ENCODE data around the gene ISYNA1. TPM values are rescaled to one million over a fixed set of nuclear protein-coding genes. Genes with fewer than 3 reads are reported as not detected.

Gene ISYNA1
- total RNA-seq, 1 donor from 2014 or later: 10.2 TPM

DNA sequence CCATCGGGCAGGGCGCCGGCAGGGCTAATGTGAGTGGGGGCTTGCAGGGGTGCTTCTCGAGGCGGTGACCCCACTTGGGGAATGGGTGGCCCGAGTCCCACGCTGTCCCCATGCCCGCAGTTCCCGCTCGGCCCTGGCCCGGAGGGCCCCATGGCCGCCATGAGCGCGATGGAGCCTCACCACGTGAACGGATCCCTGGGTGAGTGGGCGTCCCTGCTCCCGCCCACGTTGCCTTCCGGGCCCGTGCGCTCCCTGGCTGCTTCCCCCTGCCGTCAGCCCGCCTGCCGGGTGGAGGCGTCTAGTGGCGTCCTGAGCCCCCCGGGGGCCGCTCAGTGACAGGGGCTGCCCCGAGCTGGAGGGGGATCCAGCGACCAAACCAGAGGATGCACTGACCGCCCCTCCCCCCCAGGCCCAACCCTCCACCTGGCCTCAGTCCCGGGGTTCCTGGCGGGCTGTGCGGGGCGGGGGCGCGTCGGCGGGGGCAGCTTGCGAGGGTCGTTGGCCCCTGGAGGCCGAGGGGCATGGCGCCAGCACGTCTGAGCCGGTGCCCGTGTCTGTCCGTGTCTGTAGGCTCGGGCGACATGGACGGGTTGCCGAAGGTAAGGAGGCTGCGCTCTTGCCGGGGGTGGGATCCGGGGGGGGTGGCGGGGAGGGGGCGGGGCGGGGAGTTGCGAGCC lies 4.8 kb downstream of the ISYNA1 start:
- ATAC-seq: no peak

GRCh38 chr19:18432275-18433014 lies 5.5 kb downstream of the ISYNA1 start:
- ATAC-seq: no peak
- DNase-seq (ENCODE audit: low spot score): no peak

More for the DNA sequence above, 4.8 kb downstream of the ISYNA1 start:
- DNase-seq (ENCODE audit: low spot score): no peak

DNA sequence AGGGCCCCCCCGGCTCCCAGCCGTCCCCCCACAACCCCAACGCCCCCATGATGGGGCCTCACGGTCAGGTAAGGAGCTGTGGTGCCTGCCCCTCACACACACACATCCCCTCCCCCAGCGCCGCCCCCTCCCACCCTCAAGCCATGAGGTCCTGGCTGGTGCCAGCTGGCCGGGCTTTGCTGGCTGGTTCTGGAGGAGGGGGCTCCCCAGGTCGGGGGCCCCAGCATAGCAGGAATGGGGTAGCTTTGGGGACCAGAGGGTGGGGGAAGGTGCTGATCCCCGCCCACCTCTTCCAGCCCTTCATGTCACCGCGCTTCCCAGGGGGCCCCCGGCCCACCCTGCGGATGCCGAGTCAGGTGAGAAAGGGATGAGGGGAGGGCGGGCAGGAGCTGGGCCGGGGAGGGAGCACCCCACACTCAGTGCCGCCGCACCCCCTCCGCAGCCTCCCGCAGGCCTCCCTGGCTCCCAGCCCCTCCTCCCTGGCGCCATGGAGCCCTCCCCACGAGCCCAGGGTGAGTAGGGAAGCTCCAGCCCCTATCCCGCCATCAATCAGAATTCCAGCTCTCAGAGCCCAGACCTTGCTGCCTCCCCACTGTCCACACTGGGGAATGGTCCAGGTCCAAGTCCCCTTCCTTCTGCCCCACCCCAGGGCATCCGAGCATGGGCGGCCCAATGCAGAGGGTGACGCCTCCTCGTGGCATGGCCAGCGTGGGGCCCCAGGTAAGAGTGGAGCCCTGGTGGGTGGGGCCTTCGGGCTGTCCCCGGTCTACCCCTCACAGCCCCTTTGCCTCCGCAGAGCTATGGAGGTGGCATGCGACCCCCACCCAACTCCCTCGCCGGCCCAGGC lies 6.4 kb downstream of the ISYNA1 start:
- DNase-seq (ENCODE audit: low spot score) (no peak), ATAC-seq (no peak)

GRCh38 chr19:18430417-18431144 lies 7.4 kb downstream of the ISYNA1 start:
- DNase-seq (ENCODE audit: low spot score) (no peak), ATAC-seq (no peak)

- no peak for DNase-seq (ENCODE audit: low spot score)
- no peak for ATAC-seq
Measured at GRCh38 chr19:18429717-18430416, 8.1 kb downstream of the ISYNA1 start.

- DNase-seq (ENCODE audit: low spot score) (no peak), ATAC-seq (peak; percentile 32)
Measured at GRCh38 chr19:18428787-18429674, 8.9 kb downstream of the ISYNA1 start.

- ATAC-seq: no peak
- DNase-seq (ENCODE audit: low spot score): no peak
Measured at GRCh38 chr19:18428173-18428786, 9.7 kb downstream of the ISYNA1 start.

- ATAC-seq (no peak), DNase-seq (ENCODE audit: low spot score) (no peak)
Measured at GRCh38 chr19:18427743-18428113, 10.2 kb downstream of the ISYNA1 start.

GRCh38 chr19:18427080-18427742 lies 10.7 kb downstream of the ISYNA1 start:
- DNase-seq (ENCODE audit: low spot score) (no peak), ATAC-seq (no peak)

GRCh38 chr19:18426416-18426767 lies 11.5 kb downstream of the ISYNA1 start:
- DNase-seq (ENCODE audit: low spot score) (no peak), ATAC-seq (no peak)

DNA sequence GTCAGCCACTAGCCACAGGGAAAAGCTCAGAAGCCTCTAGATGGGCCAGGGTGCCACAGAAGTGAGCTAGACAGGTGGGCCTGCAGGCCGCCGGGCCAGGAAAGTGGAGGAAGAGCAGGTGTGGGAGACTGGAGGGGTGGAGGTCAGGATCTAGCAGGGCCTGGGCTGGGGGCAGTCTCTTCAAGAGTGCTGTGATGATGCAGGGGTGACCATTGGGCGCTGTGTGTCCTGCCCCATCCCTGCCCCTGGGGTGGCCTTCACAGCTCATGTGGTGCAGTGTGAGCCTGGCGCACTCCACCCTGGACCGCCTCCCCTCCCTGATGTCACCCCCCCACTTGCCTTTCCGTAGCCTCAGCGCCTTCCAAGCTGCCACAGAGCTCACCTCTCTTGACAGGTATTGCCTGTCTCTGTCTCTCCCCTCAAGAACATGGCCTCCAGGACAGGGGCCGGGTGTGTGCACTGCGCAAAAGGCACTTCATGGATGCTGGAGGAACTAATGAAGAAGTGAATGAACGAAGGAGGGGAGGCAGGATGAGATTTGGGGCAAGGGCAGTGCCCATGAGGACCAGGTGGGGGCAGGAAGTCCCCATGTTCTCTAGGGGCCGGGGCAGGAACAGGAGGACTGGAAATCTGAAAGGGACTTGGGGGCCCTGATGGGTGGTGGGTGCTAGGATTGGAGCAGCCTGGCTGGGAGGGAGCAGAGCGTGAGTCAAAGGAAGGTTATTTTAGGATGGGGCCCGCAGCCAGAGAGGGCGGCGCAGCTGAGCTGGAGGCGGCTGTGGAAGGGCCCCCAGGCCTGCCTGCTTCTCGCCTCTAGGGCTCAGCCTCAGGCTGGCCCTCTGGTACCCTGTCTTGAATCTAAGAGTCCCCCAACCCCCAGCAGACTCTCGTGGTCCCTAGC lies 12.2 kb downstream of the ISYNA1 start:
- ATAC-seq: no peak
- no peak for DNase-seq (ENCODE audit: low spot score)

DNA sequence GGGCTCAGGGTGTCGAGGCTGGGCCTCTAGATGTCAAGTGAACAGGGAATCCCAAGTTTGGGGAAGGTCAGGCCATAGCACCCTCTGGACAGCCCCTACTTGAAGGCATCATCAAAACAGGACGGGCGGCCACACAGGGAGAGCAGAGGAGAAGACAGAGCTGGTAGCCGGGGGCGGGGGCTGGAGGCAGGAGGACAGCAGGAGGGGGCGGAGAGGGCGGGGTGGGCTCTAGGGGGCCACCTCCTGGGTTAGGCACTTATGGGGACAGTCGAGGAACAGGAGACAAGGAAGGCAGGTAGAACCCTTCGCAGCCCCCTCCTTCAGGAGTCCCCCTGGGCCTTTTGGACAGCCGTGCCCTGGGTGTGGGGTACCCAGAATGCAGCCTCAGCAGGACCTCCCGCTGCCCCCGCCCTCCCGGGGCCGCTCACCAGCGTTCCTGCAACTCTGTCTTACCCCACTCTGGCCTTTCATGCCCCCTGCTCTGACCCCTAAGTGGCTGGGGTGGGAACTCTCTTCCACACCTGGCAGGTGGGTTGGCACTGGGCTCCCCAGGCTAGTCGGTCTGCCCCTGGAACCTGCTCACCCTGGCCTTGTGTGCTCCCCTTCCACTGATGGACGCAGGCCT lies 12.9 kb downstream of the ISYNA1 start:
- DNase-seq (ENCODE audit: low spot score): no peak
- ATAC-seq: no peak

- ATAC-seq (no peak), DNase-seq (ENCODE audit: low spot score) (no peak)
Measured at GRCh38 chr19:18424122-18424889, 13.6 kb downstream of the ISYNA1 start.

GRCh38 chr19:18423258-18424020 lies 14.5 kb downstream of the ISYNA1 start:
- ATAC-seq (no peak), DNase-seq (ENCODE audit: low spot score) (no peak)

DNA sequence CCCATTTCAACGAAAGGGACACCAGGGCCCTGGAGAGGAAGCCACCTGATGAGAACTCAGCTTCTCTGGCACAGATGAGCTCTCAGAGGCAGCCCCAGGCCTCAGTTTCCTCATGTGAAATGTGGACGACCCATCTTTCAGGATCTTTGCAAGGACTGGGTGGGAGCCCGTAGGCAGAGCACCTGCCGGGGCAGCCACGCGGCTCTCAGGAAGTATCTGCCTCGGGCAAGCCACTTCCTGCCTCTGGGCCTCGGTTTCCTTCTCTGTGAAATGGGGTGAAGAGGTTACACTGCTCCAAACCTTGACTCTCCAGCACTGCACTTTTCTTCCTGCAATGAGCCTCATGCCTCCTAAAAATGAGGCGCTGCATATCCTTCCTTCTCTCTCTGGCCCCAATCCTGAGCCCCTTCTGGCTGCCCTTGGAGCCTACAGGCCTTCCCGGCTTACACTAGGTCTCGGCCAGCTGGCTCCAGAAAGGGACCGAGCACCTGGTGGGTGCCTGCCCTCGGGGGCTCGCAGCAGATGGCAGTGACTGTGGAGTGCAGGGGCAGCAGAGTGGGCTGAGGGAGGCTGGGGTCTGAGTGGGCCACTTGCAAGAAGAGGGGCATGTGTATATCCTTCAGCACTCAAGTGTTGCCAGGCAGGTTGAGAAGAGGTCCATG lies 15.3 kb downstream of the ISYNA1 start:
- DNase-seq (ENCODE audit: low spot score): no peak

More for the DNA sequence above, 15.3 kb downstream of the ISYNA1 start:
- no peak for ATAC-seq
